CD14-positive monocyte (primary cell): Measurements from ENCODE around the gene LDLRAD4. TPM values are rescaled to one million over a fixed set of nuclear protein-coding genes. Genes with fewer than 3 reads are reported as not detected.

Experiments
- DNase-seq, 3 donors: peaks; one replicate each; pipeline ENCODE4 v3.0.0-alpha.2; 2011 to 2022
- H2AFZ ChIP-seq: 2 replicates; pipeline ENCODE4 v1.6.0; 2012; ENCODE audit warnings: mild to moderate bottlenecking, low read depth, low read length, inconsistent platforms; ENCODE audit not compliant: insufficient read depth, poor library complexity, severe bottlenecking
- H3K27ac ChIP-seq, 2 donors: 1 replicate in 1 of 2; 2 replicates in 1 of 2; pipeline ENCODE4 v1.5.1; 2012 to 2013; ENCODE audit warnings: low read length in 2 of 2, control low read depth in 1 of 2, inconsistent platforms in 1 of 2, low read depth in 1 of 2, mild to moderate bottlenecking in 1 of 2
- H3K27me3 ChIP-seq, 2 donors: one replicate each; pipeline versions ENCODE4 v1.6.0 to v1.6.1; 2011 to 2013; ENCODE audit warnings: low read length in 2 of 2; ENCODE audit not compliant: control insufficient read depth in 2 of 2, insufficient read depth in 2 of 2
- H3K36me3 ChIP-seq, 2 donors: replicated peaks in 1 of 2; 1 replicate in 1 of 2; 2 replicates in 1 of 2; pipeline versions ENCODE4 v1.5.1 to v1.6.1; 2012 to 2013; ENCODE audit warnings: low read length in 2 of 2, control low read depth in 1 of 2, inconsistent platforms in 1 of 2, mild to moderate bottlenecking in 1 of 2; ENCODE audit not compliant: insufficient read depth in 2 of 2, control insufficient read depth in 1 of 2
- H3K4me1 ChIP-seq, 2 donors: 1 replicate in 1 of 2; 2 replicates in 1 of 2; pipeline versions ENCODE4 v1.5.1 to v1.6.1; 2012 to 2013; ENCODE audit warnings: low read length in 2 of 2, control low read depth in 1 of 2, inconsistent platforms in 1 of 2, mild to moderate bottlenecking in 1 of 2, moderate library complexity in 1 of 2; ENCODE audit not compliant: insufficient read depth in 2 of 2, control insufficient read depth in 1 of 2
- H3K4me2 ChIP-seq: replicated peaks from 2 replicates; pipeline ENCODE3; 2012; ENCODE audit warnings: low read length, moderate library complexity, mild to moderate bottlenecking; ENCODE audit not compliant: poor library complexity, severe bottlenecking; ENCODE audit errors: extremely low read depth
- H3K4me3 ChIP-seq, 3 experiments: fragments of 200-600 bp in 1 of 3; sonication (generic) in 1 of 3; replicated peaks in 1 of 3; 1 replicate in 2 of 3; 2 replicates in 1 of 3; pipeline ENCODE4 v1.5.1; 2011 to 2013; ENCODE audit warnings: low read length in 3 of 3, mild to moderate bottlenecking in 3 of 3, control low read depth in 2 of 3, low read depth in 2 of 3, inconsistent platforms in 1 of 3, moderate library complexity in 1 of 3
- H3K79me2 ChIP-seq: 2 replicates; pipeline ENCODE4 v1.6.0; 2012; ENCODE audit warnings: mild to moderate bottlenecking, control low read depth, inconsistent platforms, low read length, moderate library complexity; ENCODE audit not compliant: insufficient read depth
- H3K9ac ChIP-seq: 2 replicates; pipeline ENCODE4 v1.6.0; 2017; ENCODE audit warnings: low read length, mild to moderate bottlenecking; ENCODE audit not compliant: insufficient read depth, poor library complexity, severe bottlenecking
- H3K9me3 ChIP-seq, 2 donors: replicated peaks in 1 of 2; 1 replicate in 1 of 2; 2 replicates in 1 of 2; pipeline versions ENCODE4 v1.5.1 to v1.6.1; 2012 to 2013; ENCODE audit warnings: low read length in 2 of 2, control low read depth in 1 of 2; ENCODE audit not compliant: control insufficient read depth in 1 of 2, insufficient read depth in 1 of 2
- H4K20me1 ChIP-seq: 2 replicates; pipeline ENCODE4 v1.6.0; 2012; ENCODE audit warnings: mild to moderate bottlenecking, low read length, control low read depth, moderate library complexity; ENCODE audit not compliant: insufficient read depth
- H3K27ac Mint-ChIP-seq, 7 donors: one replicate each; pipeline ENCODE4 v1.8.0; 2020; ENCODE audit warnings: mild to moderate bottlenecking in 7 of 7, mixed read lengths in 7 of 7, moderate library complexity in 6 of 7, inconsistent platforms in 2 of 7
- H3K27me3 Mint-ChIP-seq, 3 donors: one replicate each; pipeline ENCODE4 v1.8.0; 2021 to 2022; ENCODE audit warnings: low read depth in 3 of 3, mild to moderate bottlenecking in 3 of 3, mixed read lengths in 3 of 3, moderate library complexity in 3 of 3, inconsistent platforms in 1 of 3
- H3K36me3 Mint-ChIP-seq, 2 donors: one replicate each; pipeline ENCODE4 v1.8.0; 2020; ENCODE audit warnings: mixed read lengths in 2 of 2, inconsistent platforms in 1 of 2, mild to moderate bottlenecking in 1 of 2
- H3K4me1 Mint-ChIP-seq: one replicate; pipeline ENCODE4 v1.8.0; 2020; ENCODE audit warnings: mild to moderate bottlenecking, mixed read lengths
- H3K4me3 Mint-ChIP-seq, 2 donors: one replicate each; pipeline ENCODE4 v1.8.0; 2020; ENCODE audit warnings: mild to moderate bottlenecking in 2 of 2, mixed read lengths in 2 of 2, moderate library complexity in 1 of 2
- H3K9me3 Mint-ChIP-seq, 7 donors: one replicate each; pipeline ENCODE4 v1.8.0; 2020 to 2022; ENCODE audit warnings: mixed read lengths in 7 of 7, mild to moderate bottlenecking in 6 of 7, moderate library complexity in 6 of 7, inconsistent platforms in 2 of 7
- WGBS: methylation state at CpG from one replicate; pipeline ENCODE4 v1.1.5; 2013; ENCODE audit warnings: missing lambda C conversion rate; ENCODE audit not compliant: insufficient coverage; 5-methylcytosine and 5-hydroxymethylcytosine counted together
- intact Hi-C, 2 donors: fragments of 100-400 bp; cut with micrococcal nuclease; formaldehyde crosslinking; loops; one replicate each; pipeline versions ENCODE4 v1.15.0 to v1.15.1; 2023
- polyA plus RNA-seq, 3 donors: library from polyadenylated mRNA; depleted of rRNA in 1 of 3; unstranded in 2 of 3; stranded (reverse) in 1 of 3; fragments of 300-500 nt in 2 of 3; fragments of >200 nt in 1 of 3; fragmentation: Illumina TruSeq in 2 of 3; gene quantifications; 1 replicate in 2 of 3; 2 replicates in 1 of 3; pipeline ENCODE4 v1.2.3, GENCODE V29; 2012 to 2021
- TF ChIP-seq, protein P1 (sequence below): fragments of 200-600 bp; IDR thresholded peaks from one replicate; pipeline ENCODE4 v1.8.0; 2022; ENCODE audit warnings: antibody characterized with exemption, mild to moderate bottlenecking

Gene LDLRAD4
- polyA plus RNA-seq, 3 donors = 13.5 to 15.4 (median 13.8) TPM

DNA sequence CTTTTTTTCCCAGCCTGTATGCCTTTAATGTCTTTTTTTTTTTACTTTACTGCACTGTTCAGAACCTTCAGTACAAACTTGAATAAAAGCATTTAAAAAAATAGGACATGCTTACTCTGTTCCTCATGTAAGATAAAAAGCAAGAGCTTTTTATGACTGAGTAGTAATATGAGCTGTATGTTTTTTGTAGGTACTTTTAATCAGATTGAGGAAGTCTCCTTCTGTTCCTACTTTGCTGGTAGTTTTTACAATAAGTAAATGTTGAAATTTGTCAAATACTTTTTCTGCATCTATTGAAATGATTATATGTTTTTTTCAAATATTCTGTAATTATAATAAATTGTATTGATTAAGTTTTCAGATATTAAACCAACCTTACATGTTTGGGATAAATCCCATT is 318.0 kb downstream of the LDLRAD4 start:
- Mint-ChIP-seq H3K36me3 (peaks cover 10 to 15% of the 10 kb centered on the region in 2 donors), H3K27ac (no peak overlapping the region), H3K9me3 (no peaks in the 10 kb centered on the region), H3K4me1 (peaks cover 24% of the 10 kb centered on the region), H3K27me3 (peaks cover 0 to 2% (median 0%) of the 10 kb centered on the region in 3 donors), H3K4me3 (no peak overlapping the region)
- H3K36me3 ChIP-seq = no peaks in the 10 kb centered on the region
- H3K4me2 ChIP-seq = no peak overlapping the region
- H3K4me1 ChIP-seq = peaks cover 7 to 11% of the 10 kb centered on the region in 2 donors
- H3K9ac ChIP-seq = no peak overlapping the region
- intact Hi-C loops = loop anchor here in 1 of 2 donors (5.0 kb wide), 1 partner anchor 319 kb away; the partner anchor contains the start of gene LDLRAD4
- DNase-seq = no peak
- no peak overlapping the region for H2AFZ ChIP-seq
- peaks cover 58% of the 10 kb centered on the region for H4K20me1 ChIP-seq
- H3K27ac ChIP-seq = no peak overlapping the region
- no peaks in the 10 kb centered on the region for H3K9me3 ChIP-seq
- no peak overlapping the region for H3K4me3 ChIP-seq
- no peaks in the 10 kb centered on the region for H3K79me2 ChIP-seq
- TF ChIP-seq, protein P1, sequence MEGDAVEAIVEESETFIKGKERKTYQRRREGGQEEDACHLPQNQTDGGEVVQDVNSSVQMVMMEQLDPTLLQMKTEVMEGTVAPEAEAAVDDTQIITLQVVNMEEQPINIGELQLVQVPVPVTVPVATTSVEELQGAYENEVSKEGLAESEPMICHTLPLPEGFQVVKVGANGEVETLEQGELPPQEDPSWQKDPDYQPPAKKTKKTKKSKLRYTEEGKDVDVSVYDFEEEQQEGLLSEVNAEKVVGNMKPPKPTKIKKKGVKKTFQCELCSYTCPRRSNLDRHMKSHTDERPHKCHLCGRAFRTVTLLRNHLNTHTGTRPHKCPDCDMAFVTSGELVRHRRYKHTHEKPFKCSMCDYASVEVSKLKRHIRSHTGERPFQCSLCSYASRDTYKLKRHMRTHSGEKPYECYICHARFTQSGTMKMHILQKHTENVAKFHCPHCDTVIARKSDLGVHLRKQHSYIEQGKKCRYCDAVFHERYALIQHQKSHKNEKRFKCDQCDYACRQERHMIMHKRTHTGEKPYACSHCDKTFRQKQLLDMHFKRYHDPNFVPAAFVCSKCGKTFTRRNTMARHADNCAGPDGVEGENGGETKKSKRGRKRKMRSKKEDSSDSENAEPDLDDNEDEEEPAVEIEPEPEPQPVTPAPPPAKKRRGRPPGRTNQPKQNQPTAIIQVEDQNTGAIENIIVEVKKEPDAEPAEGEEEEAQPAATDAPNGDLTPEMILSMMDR = no peak
- H3K27me3 ChIP-seq = no peaks in the 10 kb centered on the region

DNA sequence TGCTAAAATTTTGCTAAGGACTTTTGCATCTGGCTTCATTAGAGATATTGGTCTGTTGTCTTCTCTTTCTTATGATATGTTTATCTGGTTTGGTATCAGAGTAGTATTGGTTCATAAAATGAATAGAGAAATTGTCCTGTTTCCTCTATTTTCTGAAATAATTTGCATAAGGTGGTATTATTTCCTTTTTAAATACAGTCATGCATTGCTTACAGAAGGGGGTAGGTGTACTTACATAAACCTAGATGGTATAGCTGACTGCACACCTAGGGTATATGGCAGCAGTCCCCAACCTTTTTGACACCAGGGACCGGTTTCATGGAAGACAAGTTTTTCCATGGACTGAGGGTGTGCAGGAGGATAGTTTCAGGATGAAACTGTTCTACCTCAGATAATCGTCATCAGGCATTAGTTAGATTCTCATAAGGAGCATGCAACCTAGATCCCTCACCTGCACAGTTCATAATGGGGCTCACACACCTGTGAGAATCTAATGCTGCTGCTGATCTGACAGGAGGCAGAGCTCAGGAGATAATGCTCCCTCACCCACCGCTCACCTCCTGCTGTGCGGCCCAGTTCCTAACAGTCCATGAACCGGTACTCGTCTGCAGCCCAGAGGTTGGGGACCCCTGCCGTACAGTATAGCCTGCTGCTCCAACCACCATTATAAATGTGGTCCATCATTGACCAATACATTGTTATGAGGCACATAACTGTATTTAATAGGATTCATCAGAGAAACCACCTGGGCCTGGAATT is 318.6 kb downstream of the LDLRAD4 start:
- Histone ChIP-seq H3K4me2 (no peak overlapping the region), H3K4me1 (peaks cover 7 to 11% of the 10 kb centered on the region in 2 donors), H3K27ac (no peak overlapping the region), H3K9me3 (no peaks in the 10 kb centered on the region), H3K79me2 (no peaks in the 10 kb centered on the region), H3K9ac (no peak overlapping the region), H4K20me1 (peaks cover 58% of the 10 kb centered on the region), H3K27me3 (no peaks in the 10 kb centered on the region), H3K36me3 (peaks cover 0 to under 1% of the 10 kb centered on the region in 2 donors), H2AFZ (no peak overlapping the region), H3K4me3 (no peak overlapping the region)
- no peak overlapping the region for H3K27ac Mint-ChIP-seq
- H3K36me3 Mint-ChIP-seq = peaks cover 10 to 13% of the 10 kb centered on the region in 2 donors
- 100% methylated on average over 1 of the region's 7 CpGs for WGBS
- TF ChIP-seq, protein P1 = no peak
- H3K4me1 Mint-ChIP-seq = peaks cover 24% of the 10 kb centered on the region
- peaks cover 0 to under 1% (median 0%) of the 10 kb centered on the region in 3 donors for H3K27me3 Mint-ChIP-seq
- no peak overlapping the region for H3K4me3 Mint-ChIP-seq
- intact Hi-C loops = loop anchor here in 1 of 2 donors (5.0 kb wide), 1 partner anchor 320 kb away; the partner anchor contains the start of gene LDLRAD4
- H3K9me3 Mint-ChIP-seq = no peaks in the 10 kb centered on the region
- no peak for DNase-seq
